Measurements from ENCODE around the gene SVOP. TPM values are rescaled to one million over a fixed set of nuclear protein-coding genes. Genes with fewer than 3 reads are reported as not detected.

The SVOP gene
- total and polyA plus RNA-seq, 2 donors (not counting 1 experiment from before 2014, with no cell fraction given), result not detected

- Histone ChIP-seq H3K4me2 (ENCODE audit: extremely low read depth, insufficient read depth, low read length) (no peak overlapping the region), H3K36me3 (ENCODE audit: control insufficient read depth, insufficient read depth, low read length) (no peaks in the 10 kb centered on the region), H3K79me2 (ENCODE audit: control insufficient read depth, insufficient read depth, low read length) (no peaks in the 10 kb centered on the region), H3K27me3 (ENCODE audit: control insufficient read depth, insufficient read depth, low read length) (no peaks in the 10 kb centered on the region), H3K9me3 (ENCODE audit: control insufficient read depth, insufficient read depth, low read depth, low read length) (no peaks in the 10 kb centered on the region), H4K20me1 (ENCODE audit: control insufficient read depth, extremely low read depth, insufficient read depth, low read length) (no peaks in the 10 kb centered on the region), H2AFZ (ENCODE audit: low read length) (no peak overlapping the region), H3K27ac (ENCODE audit: insufficient read depth, low read length) (no peak overlapping the region), H3K9ac (ENCODE audit: insufficient read depth, low read length) (no peak overlapping the region), H3K4me3 (replicated peaks in 1 of 4; ENCODE audit: control extremely low read depth in 1 of 4, insufficient read depth in 1 of 4, low read depth in 3 of 4, low read length in 4 of 4) (no peak overlapping the region), H3K4me1 (ENCODE audit: control insufficient read depth, extremely low read depth, insufficient read depth, low read length) (no peaks in the 10 kb centered on the region)
- no peak for DNase-seq (ENCODE audit: low read depth in 2 of 2)
- TF ChIP-seq CTCF (conservative IDR thresholded peaks at IDR 0.05 in 1 of 2, IDR thresholded peaks at IDR 0.05 in 1 of 2; ENCODE audit: low read depth in 1 of 2, low read length in 2 of 2) (no peak), EZH2 (IDR thresholded peaks at IDR 0.05; ENCODE audit: low read length, missing control alignments) (no peak)
Observed at GRCh38 chr12:108977360-108977759, 43.5 kb downstream of the SVOP start.

- no peak overlapping the region for H3K27ac ChIP-seq (ENCODE audit: insufficient read depth, low read length)
- H3K4me3 ChIP-seq (replicated peaks in 1 of 4; ENCODE audit: control extremely low read depth in 1 of 4, insufficient read depth in 1 of 4, low read depth in 3 of 4, low read length in 4 of 4), result no peak overlapping the region
- H3K4me1 ChIP-seq (ENCODE audit: control insufficient read depth, extremely low read depth, insufficient read depth, low read length), result no peaks in the 10 kb centered on the region
- peak in 1 of 2 donors; percentile 14 for DNase-seq (ENCODE audit: low read depth in 2 of 2)
- TF ChIP-seq CTCF (conservative IDR thresholded peaks at IDR 0.05 in 1 of 2, IDR thresholded peaks at IDR 0.05 in 1 of 2; ENCODE audit: low read depth in 1 of 2, low read length in 2 of 2), result no peak
- no peak for TF ChIP-seq EZH2 (IDR thresholded peaks at IDR 0.05; ENCODE audit: low read length, missing control alignments)
- no peaks in the 10 kb centered on the region for H3K36me3 ChIP-seq (ENCODE audit: control insufficient read depth, insufficient read depth, low read length)
- H3K4me2 ChIP-seq (ENCODE audit: extremely low read depth, insufficient read depth, low read length), result no peak overlapping the region
- no peak overlapping the region for H3K9ac ChIP-seq (ENCODE audit: insufficient read depth, low read length)
- no peaks in the 10 kb centered on the region for H3K79me2 ChIP-seq (ENCODE audit: control insufficient read depth, insufficient read depth, low read length)
- no peaks in the 10 kb centered on the region for H4K20me1 ChIP-seq (ENCODE audit: control insufficient read depth, extremely low read depth, insufficient read depth, low read length)
- H3K9me3 ChIP-seq (ENCODE audit: control insufficient read depth, insufficient read depth, low read depth, low read length), result no peaks in the 10 kb centered on the region
- no peaks in the 10 kb centered on the region for H3K27me3 ChIP-seq (ENCODE audit: control insufficient read depth, insufficient read depth, low read length)
- H2AFZ ChIP-seq (ENCODE audit: low read length), result no peak overlapping the region
Observed at GRCh38 chr12:108975024-108975593, 45.8 kb downstream of the SVOP start.

- no peaks in the 10 kb centered on the region for H3K27me3 ChIP-seq (ENCODE audit: control insufficient read depth, insufficient read depth, low read length)
- no peak overlapping the region for H2AFZ ChIP-seq (ENCODE audit: low read length)
- H3K9me3 ChIP-seq (ENCODE audit: control insufficient read depth, insufficient read depth, low read depth, low read length), result no peaks in the 10 kb centered on the region
- no peaks in the 10 kb centered on the region for H3K79me2 ChIP-seq (ENCODE audit: control insufficient read depth, insufficient read depth, low read length)
- no peak for TF ChIP-seq CTCF (conservative IDR thresholded peaks at IDR 0.05 in 1 of 2, IDR thresholded peaks at IDR 0.05 in 1 of 2; ENCODE audit: low read depth in 1 of 2, low read length in 2 of 2)
- TF ChIP-seq EZH2 (IDR thresholded peaks at IDR 0.05; ENCODE audit: low read length, missing control alignments), result no peak
- H3K4me1 ChIP-seq (ENCODE audit: control insufficient read depth, extremely low read depth, insufficient read depth, low read length), result no peaks in the 10 kb centered on the region
- H3K9ac ChIP-seq (ENCODE audit: insufficient read depth, low read length), result no peak overlapping the region
- H3K36me3 ChIP-seq (ENCODE audit: control insufficient read depth, insufficient read depth, low read length), result no peaks in the 10 kb centered on the region
- no peak overlapping the region for H3K4me2 ChIP-seq (ENCODE audit: extremely low read depth, insufficient read depth, low read length)
- H4K20me1 ChIP-seq (ENCODE audit: control insufficient read depth, extremely low read depth, insufficient read depth, low read length), result no peaks in the 10 kb centered on the region
- no peak overlapping the region for H3K4me3 ChIP-seq (replicated peaks in 1 of 4; ENCODE audit: control extremely low read depth in 1 of 4, insufficient read depth in 1 of 4, low read depth in 3 of 4, low read length in 4 of 4)
- no peak for DNase-seq (ENCODE audit: low read depth in 2 of 2)
- no peak overlapping the region for H3K27ac ChIP-seq (ENCODE audit: insufficient read depth, low read length)
Observed at GRCh38 chr12:108973629-108974152, 47.2 kb downstream of the SVOP start.
